Stomach (tissue), 4 donors: Measurements from ENCODE around the gene SPEG.

ENCODE experiments used
- CTCF ChIP-seq, 7 experiments: fragments of 450-650 bp in 4 of 7; fragments of 200-600 bp in 3 of 7; sonication (generic) in 3 of 7; IDR thresholded peaks; one replicate each; pipeline ENCODE4 v1.5.1; 2016 to 2019; ENCODE audit warnings: antibody characterized with exemption in 7 of 7, control low read depth in 2 of 7, mild to moderate bottlenecking in 1 of 7
- POLR2AphosphoS5 ChIP-seq, 3 donors: sonication (generic); formaldehyde crosslinking; IDR thresholded peaks; one replicate each; pipeline ENCODE4 v1.6.1; 2016; ENCODE audit warnings: antibody characterized with exemption in 3 of 3

GRCh38 chr2:219485201-219485580, 50.5 kb downstream of the SPEG start:
- TF ChIP-seq POLR2AphosphoS5 (IDR thresholded peaks at IDR 0.05) = no peak
- TF ChIP-seq CTCF (IDR thresholded peaks at IDR 0.05) = no peak
